GM12878 (cell line): ENCODE measurements around the gene GARIN5A. TPM values are rescaled to one million over a fixed set of nuclear protein-coding genes. Genes with fewer than 3 reads are reported as not detected.
A peak's percentile ranks its signal among the peaks of the same experiment; 100 is the strongest.

Experiments used
- CBX3 ChIP-seq: fragments of 200-600 bp; sonication (generic); IDR thresholded peaks from 2 replicates; pipeline ENCODE4 v1.6.1; 2016; ENCODE audit warnings: low read depth, borderline replicate concordance
- CREM ChIP-seq: IDR thresholded peaks from 2 replicates; pipeline ENCODE4 v1.6.1; 2014; ENCODE audit warnings: antibody characterized with exemption, low read depth
- EP300 ChIP-seq, 2 experiments: fragments of 150-350 bp in 1 of 2; IDR thresholded peaks; 2 replicates each; pipeline ENCODE4 v1.6.1; 2011 to 2012; ENCODE audit warnings: low read depth in 2 of 2, low read length in 2 of 2, borderline replicate concordance in 1 of 2, improper control_type of control experiment in 1 of 2, inconsistent platforms in 1 of 2; ENCODE audit not compliant: control insufficient read depth in 1 of 2
- ETV6 ChIP-seq, 2 experiments: fragments of 450-650 bp in 1 of 2; IDR thresholded peaks in 1 of 2; conservative IDR thresholded peaks in 1 of 2; 2 replicates each; pipeline ENCODE4 v1.6.1; 2014; ENCODE audit warnings: antibody characterized with exemption in 1 of 2, borderline replicate concordance in 1 of 2, low read depth in 1 of 2, mild to moderate bottlenecking in 1 of 2, moderate library complexity in 1 of 2
- IKZF1 ChIP-seq: fragments of 450-650 bp; conservative IDR thresholded peaks from 2 replicates; pipeline ENCODE4 v1.6.1; 2017; ENCODE audit warnings: antibody characterized with exemption, mild to moderate bottlenecking
- MEF2A ChIP-seq: IDR thresholded peaks from 2 replicates; pipeline ENCODE4 v1.6.1; 2011; ENCODE audit warnings: low read depth, mild to moderate bottlenecking, low read length, moderate library complexity; ENCODE audit not compliant: insufficient read depth
- NFXL1 ChIP-seq: fragments of 450-650 bp; IDR thresholded peaks from 2 replicates; pipeline ENCODE4 v1.6.1; 2017; ENCODE audit warnings: antibody characterized with exemption, mild to moderate bottlenecking, borderline replicate concordance
- PAX8 ChIP-seq: fragments of 450-650 bp; IDR thresholded peaks from 2 replicates; pipeline ENCODE4 v1.6.1; 2017; ENCODE audit warnings: mild to moderate bottlenecking, moderate library complexity
- PML ChIP-seq: IDR thresholded peaks from 2 replicates; pipeline ENCODE4 v1.6.1; 2012; ENCODE audit warnings: low read length, inconsistent platforms
- SMARCA5 ChIP-seq: fragments of 450-650 bp; IDR thresholded peaks from 2 replicates; pipeline ENCODE4 v1.6.1; 2017; ENCODE audit warnings: mild to moderate bottlenecking
- SRF ChIP-seq, 2 experiments: IDR thresholded peaks; 2 replicates each; pipeline ENCODE4 v1.6.1; 2011; ENCODE audit warnings: low read depth in 2 of 2, low read length in 2 of 2, mild to moderate bottlenecking in 1 of 2, moderate library complexity in 1 of 2
- STAT3 ChIP-seq: IDR thresholded peaks from 2 replicates; pipeline ENCODE4 v1.6.1; 2011; ENCODE audit warnings: low read depth, low read length, improper control_type of control experiment
- SUZ12 ChIP-seq: fragments of 200-600 bp; sonication (generic); IDR thresholded peaks from one replicate; pipeline ENCODE4 v1.6.1; 2018; ENCODE audit warnings: antibody characterized with exemption, mild to moderate bottlenecking; ENCODE audit not compliant: unreplicated experiment
- WRNIP1 ChIP-seq: IDR thresholded peaks from 2 replicates; pipeline ENCODE4 v1.6.1; 2011; ENCODE audit warnings: low read depth, low read length, improper control_type of control experiment, borderline replicate concordance
- ZBED1 ChIP-seq: IDR thresholded peaks from 2 replicates; pipeline ENCODE4 v1.6.1; 2016; ENCODE audit warnings: borderline replicate concordance
- ZZZ3 ChIP-seq: IDR thresholded peaks from 2 replicates; pipeline ENCODE4 v1.6.1; 2011; ENCODE audit warnings: low read depth; ENCODE audit not compliant: control insufficient read depth, insufficient read length
- polyA plus RNA-seq, 11 experiments: library from polyadenylated mRNA; depleted of rRNA in 4 of 11; unstranded in 6 of 11; stranded (reverse) in 5 of 11; fragments of >200 nt; fragmentation: Nextera tagmentation in 4 of 11; fragmentation: Illumina TruSeq in 1 of 11; extraction: Ambion mirVana in 4 of 11; extraction: Trizol in 1 of 11; gene quantifications; 1 replicate in 1 of 11; 2 replicates in 10 of 11; pipeline versions ENCODE4 v1.2.1 to v1.2.3, GENCODE V29; 2011 to 2016; ENCODE audit warnings: inconsistent platforms in 2 of 11, missing spikeins in 2 of 11, low read depth in 1 of 11
- total RNA-seq, 4 experiments: library from RNA; depleted of rRNA in 3 of 4; stranded (reverse); fragments of >200 nt in 3 of 4; fragmentation: Illumina TruSeq in 1 of 4; extraction: Trizol in 1 of 4; gene quantifications; 2 replicates each; pipeline versions ENCODE4 v1.2.1 to v1.2.3, GENCODE V29; 2013 to 2021
- TF ChIP-seq, protein P1 (sequence below): IDR thresholded peaks from 2 replicates; pipeline ENCODE4 v1.6.1; 2012; ENCODE audit warnings: low read depth, low read length, improper control_type of control experiment
- TF ChIP-seq, protein P2 (sequence below): IDR thresholded peaks from 2 replicates; pipeline ENCODE4 v1.6.1; 2011; ENCODE audit warnings: borderline replicate concordance, low read depth, mild to moderate bottlenecking, moderate library complexity, mixed read lengths, low read length; ENCODE audit not compliant: insufficient read depth; ENCODE audit errors: extremely low read length
- TF ChIP-seq, protein P3 (sequence below): fragments of 450-650 bp; IDR thresholded peaks from 2 replicates; pipeline ENCODE4 v1.6.1; 2017; ENCODE audit warnings: mild to moderate bottlenecking
- TF ChIP-seq, protein P4 (sequence below): fragments of 450-650 bp; IDR thresholded peaks from 2 replicates; pipeline ENCODE4 v1.6.1; 2017; ENCODE audit warnings: mild to moderate bottlenecking, low read depth, inconsistent platforms; ENCODE audit not compliant: poor library complexity, severe bottlenecking

Gene GARIN5A
- total and polyA plus RNA-seq, 10 of the 15 experiments (the other 5 are each of a cell fraction or from before 2014, with no cell fraction given): 0.18 to 1.2 (median 0.24) TPM; not detected in 6

DNA sequence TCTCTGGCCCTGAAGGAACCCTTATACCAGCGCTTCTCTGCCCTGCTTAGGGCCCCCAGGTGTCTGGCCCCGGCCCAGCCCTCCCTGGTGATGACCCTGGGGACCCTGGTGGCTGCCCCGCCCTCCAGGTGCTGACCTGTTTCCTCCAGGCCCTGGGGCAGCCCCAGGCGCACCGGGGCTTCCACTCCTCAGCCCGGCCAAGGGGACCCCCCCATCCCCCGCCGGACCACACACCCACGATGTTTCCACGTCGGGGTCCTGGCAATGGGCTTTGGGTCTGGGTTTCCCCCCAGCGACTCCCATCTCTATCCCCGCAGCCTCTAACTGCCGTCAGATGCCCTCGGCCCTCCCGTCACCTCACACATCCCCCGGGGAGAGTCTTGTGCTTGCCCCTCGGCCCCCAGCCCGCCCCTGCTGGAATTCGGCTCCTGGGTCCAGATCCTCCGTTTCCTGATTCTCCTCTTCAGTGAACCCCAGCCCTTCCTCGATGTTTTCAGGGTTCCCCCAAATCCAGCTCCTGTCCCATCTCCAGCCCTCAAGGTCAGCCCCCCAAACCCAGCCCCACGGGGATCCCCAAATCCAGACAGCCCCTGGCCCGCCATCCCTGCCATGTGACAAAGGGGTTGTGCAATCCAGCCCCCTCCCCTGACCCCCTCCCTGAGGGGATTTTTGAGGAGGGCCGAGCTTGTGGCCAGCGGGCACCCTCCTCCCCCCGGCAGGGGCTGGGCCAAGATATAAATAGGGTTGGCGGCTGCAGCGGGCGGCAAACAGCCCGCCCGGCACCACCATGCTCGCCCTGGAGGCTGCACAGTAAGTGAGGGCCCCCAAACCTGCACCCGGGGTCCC is 58.2 kb downstream of the GARIN5A start, which contains the start of gene SPIB (continued):
- TF ChIP-seq, protein P1, sequence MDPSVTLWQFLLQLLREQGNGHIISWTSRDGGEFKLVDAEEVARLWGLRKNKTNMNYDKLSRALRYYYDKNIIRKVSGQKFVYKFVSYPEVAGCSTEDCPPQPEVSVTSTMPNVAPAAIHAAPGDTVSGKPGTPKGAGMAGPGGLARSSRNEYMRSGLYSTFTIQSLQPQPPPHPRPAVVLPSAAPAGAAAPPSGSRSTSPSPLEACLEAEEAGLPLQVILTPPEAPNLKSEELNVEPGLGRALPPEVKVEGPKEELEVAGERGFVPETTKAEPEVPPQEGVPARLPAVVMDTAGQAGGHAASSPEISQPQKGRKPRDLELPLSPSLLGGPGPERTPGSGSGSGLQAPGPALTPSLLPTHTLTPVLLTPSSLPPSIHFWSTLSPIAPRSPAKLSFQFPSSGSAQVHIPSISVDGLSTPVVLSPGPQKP: no peak
- TF ChIP-seq, protein P2, sequence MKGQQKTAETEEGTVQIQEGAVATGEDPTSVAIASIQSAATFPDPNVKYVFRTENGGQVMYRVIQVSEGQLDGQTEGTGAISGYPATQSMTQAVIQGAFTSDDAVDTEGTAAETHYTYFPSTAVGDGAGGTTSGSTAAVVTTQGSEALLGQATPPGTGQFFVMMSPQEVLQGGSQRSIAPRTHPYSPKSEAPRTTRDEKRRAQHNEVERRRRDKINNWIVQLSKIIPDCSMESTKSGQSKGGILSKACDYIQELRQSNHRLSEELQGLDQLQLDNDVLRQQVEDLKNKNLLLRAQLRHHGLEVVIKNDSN: no peak
- TF ChIP-seq, protein P3, sequence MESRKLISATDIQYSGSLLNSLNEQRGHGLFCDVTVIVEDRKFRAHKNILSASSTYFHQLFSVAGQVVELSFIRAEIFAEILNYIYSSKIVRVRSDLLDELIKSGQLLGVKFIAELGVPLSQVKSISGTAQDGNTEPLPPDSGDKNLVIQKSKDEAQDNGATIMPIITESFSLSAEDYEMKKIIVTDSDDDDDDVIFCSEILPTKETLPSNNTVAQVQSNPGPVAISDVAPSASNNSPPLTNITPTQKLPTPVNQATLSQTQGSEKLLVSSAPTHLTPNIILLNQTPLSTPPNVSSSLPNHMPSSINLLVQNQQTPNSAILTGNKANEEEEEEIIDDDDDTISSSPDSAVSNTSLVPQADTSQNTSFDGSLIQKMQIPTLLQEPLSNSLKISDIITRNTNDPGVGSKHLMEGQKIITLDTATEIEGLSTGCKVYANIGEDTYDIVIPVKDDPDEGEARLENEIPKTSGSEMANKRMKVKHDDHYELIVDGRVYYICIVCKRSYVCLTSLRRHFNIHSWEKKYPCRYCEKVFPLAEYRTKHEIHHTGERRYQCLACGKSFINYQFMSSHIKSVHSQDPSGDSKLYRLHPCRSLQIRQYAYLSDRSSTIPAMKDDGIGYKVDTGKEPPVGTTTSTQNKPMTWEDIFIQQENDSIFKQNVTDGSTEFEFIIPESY: no peak
- TF ChIP-seq MEF2A: peak; percentile 63; the same call in 1 of the 2 replicates
- TF ChIP-seq IKZF1: peak; percentile 87
- TF ChIP-seq PML: peak; percentile 47; the same call in 1 of the 2 replicates
- no peak for TF ChIP-seq STAT3
- TF ChIP-seq ZZZ3: no peak
- no peak for TF ChIP-seq CBX3
- TF ChIP-seq ETV6 (conservative IDR thresholded peaks at IDR 0.05 in 1 of 2, IDR thresholded peaks at IDR 0.05 in 1 of 2; ENCODE audit: borderline replicate concordance in 1 of 2, low read depth in 1 of 2): no peak
- TF ChIP-seq, protein P4, sequence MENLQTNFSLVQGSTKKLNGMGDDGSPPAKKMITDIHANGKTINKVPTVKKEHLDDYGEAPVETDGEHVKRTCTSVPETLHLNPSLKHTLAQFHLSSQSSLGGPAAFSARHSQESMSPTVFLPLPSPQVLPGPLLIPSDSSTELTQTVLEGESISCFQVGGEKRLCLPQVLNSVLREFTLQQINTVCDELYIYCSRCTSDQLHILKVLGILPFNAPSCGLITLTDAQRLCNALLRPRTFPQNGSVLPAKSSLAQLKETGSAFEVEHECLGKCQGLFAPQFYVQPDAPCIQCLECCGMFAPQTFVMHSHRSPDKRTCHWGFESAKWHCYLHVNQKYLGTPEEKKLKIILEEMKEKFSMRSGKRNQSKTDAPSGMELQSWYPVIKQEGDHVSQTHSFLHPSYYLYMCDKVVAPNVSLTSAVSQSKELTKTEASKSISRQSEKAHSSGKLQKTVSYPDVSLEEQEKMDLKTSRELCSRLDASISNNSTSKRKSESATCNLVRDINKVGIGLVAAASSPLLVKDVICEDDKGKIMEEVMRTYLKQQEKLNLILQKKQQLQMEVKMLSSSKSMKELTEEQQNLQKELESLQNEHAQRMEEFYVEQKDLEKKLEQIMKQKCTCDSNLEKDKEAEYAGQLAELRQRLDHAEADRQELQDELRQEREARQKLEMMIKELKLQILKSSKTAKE: peak; percentile 16
- no peak for TF ChIP-seq SUZ12
- TF ChIP-seq PAX8: no peak
- no peak for TF ChIP-seq ZBED1
- no peak for TF ChIP-seq NFXL1
- no peak for TF ChIP-seq SRF (IDR thresholded peaks at IDR 0.05; ENCODE audit: low read depth in 2 of 2, low read length in 2 of 2)
- TF ChIP-seq EP300 (IDR thresholded peaks at IDR 0.05; ENCODE audit: borderline replicate concordance in 1 of 2, control insufficient read depth in 1 of 2, low read depth in 2 of 2, low read length in 2 of 2): peak in 1 of 2 experiments; percentile 7; a peak in 1 of 4 replicates
- no peak; the same call in 1 of the 2 replicates for TF ChIP-seq SMARCA5
- TF ChIP-seq CREM: no peak
- TF ChIP-seq WRNIP1: no peak
